ENCODE measurements around the gene CDC27.
"Not testable (repeated sequence)": the region's sequence is repeated elsewhere in the genome, so short reads cannot be mapped to it uniquely, and the experiment has no call there.

Gene CDC27

GRCh38 chr17:47193931-47194511, 4.9 kb upstream of the CDC27 start:
- DNase-seq (ENCODE audit: low read depth) = no peak

GRCh38 chr17:47192554-47192953, 3.5 kb upstream of the CDC27 start:
- no peak for DNase-seq (ENCODE audit: low read depth)

- DNase-seq (ENCODE audit: low read depth) = no peak
Observed at GRCh38 chr17:47190770-47191169, 1.7 kb upstream of the CDC27 start.

GRCh38 chr17:47190243-47190642, 1.1 kb upstream of the CDC27 start:
- DNase-seq (ENCODE audit: low read depth) = no peak

- no peak for DNase-seq (ENCODE audit: low read depth)
Observed at GRCh38 chr17:47189732-47190237, 690 bp upstream of the CDC27 start.

GRCh38 chr17:47188271-47188875, 722 bp downstream of the CDC27 start:
- DNase-seq (ENCODE audit: low read depth) = no peak

- no peak for DNase-seq (ENCODE audit: low read depth)
Observed at GRCh38 chr17:47184681-47185080, 4.4 kb downstream of the CDC27 start.

- DNase-seq (ENCODE audit: low read depth) = not testable (repeated sequence)
Observed at GRCh38 chr17:47180988-47181387, 8.1 kb downstream of the CDC27 start.

GRCh38 chr17:47180337-47180736, 8.8 kb downstream of the CDC27 start:
- DNase-seq (ENCODE audit: low read depth) = no peak

GRCh38 chr17:47179141-47179540, 10.0 kb downstream of the CDC27 start:
- DNase-seq (ENCODE audit: low read depth) = no peak

- no peak for DNase-seq (ENCODE audit: low read depth)
Observed at GRCh38 chr17:47177261-47177660, 11.8 kb downstream of the CDC27 start.

GRCh38 chr17:47176389-47176826, 12.7 kb downstream of the CDC27 start:
- no peak for DNase-seq (ENCODE audit: low read depth)

GRCh38 chr17:47174823-47175222, 14.3 kb downstream of the CDC27 start:
- not testable (repeated sequence) for DNase-seq (ENCODE audit: low read depth)

- DNase-seq (ENCODE audit: low read depth) = no peak
Observed at GRCh38 chr17:47172696-47173565, 16.2 kb downstream of the CDC27 start.

GRCh38 chr17:47170710-47171109, 18.4 kb downstream of the CDC27 start:
- no peak for DNase-seq (ENCODE audit: low read depth)

- not testable (repeated sequence) for DNase-seq (ENCODE audit: low read depth)
Observed at GRCh38 chr17:47168896-47169295, 20.2 kb downstream of the CDC27 start.

- not testable (repeated sequence) for DNase-seq (ENCODE audit: low read depth)
Observed at GRCh38 chr17:47166854-47167253, 22.2 kb downstream of the CDC27 start.

GRCh38 chr17:47165137-47165536, 24.0 kb downstream of the CDC27 start:
- no peak for DNase-seq (ENCODE audit: low read depth)

GRCh38 chr17:47164263-47164662, 24.8 kb downstream of the CDC27 start:
- no peak for DNase-seq (ENCODE audit: low read depth)

- DNase-seq (ENCODE audit: low read depth) = no peak
Observed at GRCh38 chr17:47162013-47162622, 27.0 kb downstream of the CDC27 start.

- DNase-seq (ENCODE audit: low read depth) = no peak
Observed at GRCh38 chr17:47159315-47159714, 29.8 kb downstream of the CDC27 start.

- DNase-seq (ENCODE audit: low read depth) = no peak
Observed at GRCh38 chr17:47145351-47145750, 43.7 kb downstream of the CDC27 start.
